Tibial nerve (tissue), 4 donors: ENCODE results near the gene TXNL4B. TPM values are rescaled to one million over a fixed set of nuclear protein-coding genes. Genes with fewer than 3 reads are reported as not detected.

Source experiments
- DNase-seq, 2 donors: peaks; one replicate each; pipeline ENCODE4 v3.0.0-alpha.2; 2019; ENCODE audit warnings: low spot score in 2 of 2
- H3K27ac ChIP-seq, 4 donors: fragments of 200-600 bp; sonication (generic) in 3 of 4; one replicate each; pipeline ENCODE4 v1.5.1; 2017 to 2019; ENCODE audit warnings: mild to moderate bottlenecking in 1 of 4
- H3K27me3 ChIP-seq, 2 donors: fragments of 200-600 bp; sonication (generic) in 1 of 2; one replicate each; pipeline versions ENCODE4 v1.5.1 to v1.6.0; 2017 to 2019
- H3K36me3 ChIP-seq, 3 donors: fragments of 200-600 bp; sonication (generic); one replicate each; pipeline ENCODE4 v1.5.1; 2018 to 2019
- H3K4me1 ChIP-seq, 4 donors: fragments of 200-600 bp; sonication (generic) in 3 of 4; one replicate each; pipeline ENCODE4 v1.5.1; 2017 to 2019
- H3K4me3 ChIP-seq, 4 donors: fragments of 200-600 bp; sonication (generic) in 3 of 4; one replicate each; pipeline ENCODE4 v1.5.1; 2017 to 2019; ENCODE audit warnings: mild to moderate bottlenecking in 1 of 4, moderate library complexity in 1 of 4
- H3K9me3 ChIP-seq, 4 donors: fragments of 200-600 bp; sonication (generic) in 3 of 4; one replicate each; pipeline ENCODE4 v1.5.1; 2017 to 2019
- CTCF ChIP-seq, 5 experiments: fragments of 200-600 bp in 3 of 5; fragments of 450-650 bp in 2 of 5; sonication (generic) in 3 of 5; IDR thresholded peaks; one replicate each; pipeline ENCODE4 v1.5.1; 2016 to 2019; ENCODE audit warnings: antibody characterized with exemption in 5 of 5, mild to moderate bottlenecking in 3 of 5, moderate library complexity in 2 of 5
- EP300 ChIP-seq, 2 donors: sonication (generic); formaldehyde crosslinking; IDR thresholded peaks; one replicate each; pipeline ENCODE4 v1.6.1; 2017; ENCODE audit warnings: antibody characterized with exemption in 2 of 2, mild to moderate bottlenecking in 1 of 2
- POLR2A ChIP-seq, 2 donors: fragments of 450-650 bp; IDR thresholded peaks; one replicate each; pipeline ENCODE4 v1.6.1; 2017; ENCODE audit warnings: antibody characterized with exemption in 2 of 2, mild to moderate bottlenecking in 2 of 2, moderate library complexity in 2 of 2
- WGBS, 2 donors: methylation state at CpG; one replicate each; pipeline ENCODE4 v1.1.5; 2018; 5-methylcytosine and 5-hydroxymethylcytosine counted together
- total RNA-seq, 4 donors: library from RNA; depleted of rRNA; stranded (reverse); fragments of >200 nt; gene quantifications; one replicate each; pipeline ENCODE4 v1.1.0, GENCODE V29; 2016

The TXNL4B gene
- total RNA-seq, 4 donors from 2014 or later = 13.1 to 20.5 (median 15.5) TPM

- Histone ChIP-seq H3K4me1 (no peaks in the 10 kb centered on the region), H3K9me3 (peaks cover 0 to 8% (median 0%) of the 10 kb centered on the region in 4 donors), H3K27me3 (no peaks in the 10 kb centered on the region), H3K27ac (no peak overlapping the region), H3K36me3 (peaks cover 0 to 16% (median 0%) of the 10 kb centered on the region in 3 donors), H3K4me3 (no peak overlapping the region)
- no peak for DNase-seq
- TF ChIP-seq EP300 (IDR thresholded peaks at IDR 0.05) = no peak
- no peak for TF ChIP-seq CTCF (IDR thresholded peaks at IDR 0.05)
- no peak for TF ChIP-seq POLR2A (IDR thresholded peaks at IDR 0.05)
Measured at GRCh38 chr16:72049110-72049509, 44.3 kb downstream of the TXNL4B start.

GRCh38 chr16:72044825-72045359 is 48.5 kb downstream of the TXNL4B start:
- Histone ChIP-seq H3K4me1 (no peaks in the 10 kb centered on the region), H3K27me3 (no peaks in the 10 kb centered on the region), H3K36me3 (peaks cover 3 to 44% (median 15%) of the 10 kb centered on the region in 3 donors), H3K27ac (no peak overlapping the region), H3K4me3 (no peak overlapping the region), H3K9me3 (peaks cover 0 to 6% (median 0%) of the 10 kb centered on the region in 4 donors)
- DNase-seq = no peak
- WGBS, 2 donors = 81 to 93% methylated on average over 2 of the region's 2 CpGs
- TF ChIP-seq POLR2A (IDR thresholded peaks at IDR 0.05) = no peak
- no peak for TF ChIP-seq EP300 (IDR thresholded peaks at IDR 0.05)
- no peak for TF ChIP-seq CTCF (IDR thresholded peaks at IDR 0.05)

GRCh38 chr16:72044296-72044695 is 49.1 kb downstream of the TXNL4B start:
- TF ChIP-seq EP300 (IDR thresholded peaks at IDR 0.05) (no peak), POLR2A (IDR thresholded peaks at IDR 0.05) (no peak), CTCF (IDR thresholded peaks at IDR 0.05) (no peak)
- peaks cover 3 to 49% (median 15%) of the 10 kb centered on the region in 3 donors for H3K36me3 ChIP-seq
- no peaks in the 10 kb centered on the region for H3K27me3 ChIP-seq
- H3K4me3 ChIP-seq = no peak overlapping the region
- no peak for DNase-seq
- no peak overlapping the region for H3K27ac ChIP-seq
- 58 to 80% methylated on average over 6 of the region's 6 CpGs for WGBS, 2 donors
- no peaks in the 10 kb centered on the region for H3K4me1 ChIP-seq
- H3K9me3 ChIP-seq = peaks cover 0 to under 1% (median 0%) of the 10 kb centered on the region in 4 donors

GRCh38 chr16:72043539-72043938 is 49.9 kb downstream of the TXNL4B start:
- H3K4me1 ChIP-seq = no peaks in the 10 kb centered on the region
- TF ChIP-seq CTCF (IDR thresholded peaks at IDR 0.05) (no peak), POLR2A (IDR thresholded peaks at IDR 0.05) (no peak), EP300 (IDR thresholded peaks at IDR 0.05) (no peak)
- WGBS, 2 donors = 87 to 100% methylated on average over 1 of the region's 1 CpG

GRCh38 chr16:72043058-72043457 is 50.4 kb downstream of the TXNL4B start:
- Histone ChIP-seq H3K4me3 (no peak overlapping the region), H3K4me1 (no peaks in the 10 kb centered on the region), H3K36me3 (peaks cover 3 to 62% (median 15%) of the 10 kb centered on the region in 3 donors), H3K27ac (peak overlapping the region in 1 of 4 donors; percentile 3), H3K27me3 (no peaks in the 10 kb centered on the region), H3K9me3 (peaks cover 0 to 2% (median 0%) of the 10 kb centered on the region in 4 donors)
- no peak for DNase-seq
- WGBS, 2 donors = 61 to 82% methylated on average over 3 of the region's 3 CpGs
- no peak for TF ChIP-seq POLR2A (IDR thresholded peaks at IDR 0.05)
- no peak for TF ChIP-seq EP300 (IDR thresholded peaks at IDR 0.05)
- no peak for TF ChIP-seq CTCF (IDR thresholded peaks at IDR 0.05)

More at GRCh38 chr16:72043539-72043938, 49.9 kb downstream of the TXNL4B start:
- Histone ChIP-seq H3K4me3 (no peak overlapping the region), H3K27me3 (no peaks in the 10 kb centered on the region), H3K9me3 (no peaks in the 10 kb centered on the region), H3K27ac (no peak overlapping the region), H3K36me3 (peaks cover 3 to 57% (median 15%) of the 10 kb centered on the region in 3 donors)
- DNase-seq = no peak
